ENCODE measurements around the gene VAPA. TPM values are rescaled to one million over a fixed set of nuclear protein-coding genes. Genes with fewer than 3 reads are reported as not detected.

VAPA gene
- total and polyA plus RNA-seq, 2 donors (not counting 3 experiments of a cell fraction or from before 2014, with no cell fraction given) = 105 to 163 TPM

DNA sequence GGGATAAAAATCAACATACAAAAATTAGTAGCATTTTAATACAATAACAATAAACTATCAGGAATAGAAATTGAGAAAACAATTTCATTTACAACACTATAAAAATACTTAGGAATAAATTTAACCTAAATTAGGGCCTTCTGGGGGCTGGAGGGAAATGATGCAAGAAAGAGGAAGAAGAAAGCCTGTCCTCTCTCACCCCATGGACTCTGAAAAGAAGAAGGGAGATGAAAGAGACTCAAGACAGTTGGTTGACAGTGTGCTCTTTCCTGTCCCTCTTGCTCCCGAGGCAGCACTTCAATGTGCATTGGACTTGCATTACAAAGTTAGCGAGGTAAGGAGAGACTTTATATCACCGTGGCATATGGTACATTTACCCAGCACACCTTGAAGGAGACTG is 88.5 kb downstream of the VAPA start:
- no peak overlapping the region for H3K4me2 ChIP-seq (ENCODE audit: insufficient read depth, low read length)
- FAIRE-seq (no peak), DNase-seq (ENCODE audit: low read depth, low spot score) (no peak)
- no peak overlapping the region for H3K9ac ChIP-seq (replicated peaks; ENCODE audit: extremely low read depth, insufficient read depth, low read length)
- no peaks in the 10 kb centered on the region for H4K20me1 ChIP-seq (replicated peaks; ENCODE audit: control insufficient read depth, extremely low read depth, insufficient read depth, low read length)
- ChIA-PET CTCF (no interaction called here), POLR2A (no interaction called here)
- H3K27me3 ChIP-seq (ENCODE audit: control insufficient read depth in 2 of 2, insufficient read depth in 2 of 2, low read length in 2 of 2) = peaks cover 4 to 6% of the 10 kb centered on the region in 2 experiments
- dilution Hi-C loops (cut with MboI; ENCODE audit: extremely low pct_ligation_motif_present, low sequenced_read_pairs) = no loop called here
- no peak overlapping the region for H3K4me3 ChIP-seq (replicated peaks in 1 of 3; ENCODE audit: insufficient read depth in 1 of 3, low read depth in 1 of 3, low read length in 3 of 3)
- H3K9me3 ChIP-seq (replicated peaks; ENCODE audit: control insufficient read depth, insufficient read depth, low read length) = no peaks in the 10 kb centered on the region
- BruUV-seq (replicated peaks) = no TSS peak
- no peaks in the 10 kb centered on the region for H3K36me3 ChIP-seq (ENCODE audit: control insufficient read depth in 2 of 2, extremely low read depth in 1 of 2, insufficient read depth in 2 of 2, low read length in 2 of 2)
- no peaks in the 10 kb centered on the region for H3K79me2 ChIP-seq (ENCODE audit: control insufficient read depth, insufficient read depth, low read length)
- intact Hi-C loops (cut with micrococcal nuclease) = no loop called here
- TF ChIP-seq, protein P1, sequence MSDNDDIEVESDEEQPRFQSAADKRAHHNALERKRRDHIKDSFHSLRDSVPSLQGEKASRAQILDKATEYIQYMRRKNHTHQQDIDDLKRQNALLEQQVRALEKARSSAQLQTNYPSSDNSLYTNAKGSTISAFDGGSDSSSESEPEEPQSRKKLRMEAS (IDR thresholded peaks at IDR 0.05; ENCODE audit: insufficient read depth, insufficient read length) = no peak
- TF ChIP-seq JUN (IDR thresholded peaks at IDR 0.05; ENCODE audit: borderline replicate concordance, insufficient read depth, insufficient read length, low read depth) = no peak
- no peaks in the 10 kb centered on the region for H3K9me1 ChIP-seq (replicated peaks; ENCODE audit: control insufficient read depth, extremely low read depth, insufficient read depth, low read length)
- no peaks in the 10 kb centered on the region for H3K4me1 ChIP-seq (ENCODE audit: control insufficient read depth, extremely low read depth, insufficient read depth, low read length)
- no peak overlapping the region for H2AFZ ChIP-seq (ENCODE audit: low read depth, low read length)
- no peak overlapping the region for H3K27ac ChIP-seq (ENCODE audit: insufficient read depth, low read depth, low read length)

- DNase-seq (ENCODE audit: low read depth, low spot score) = no peak
Observed at GRCh38 chr18:10003281-10003680, 89.5 kb downstream of the VAPA start.

More at GRCh38 chr18:10003281-10003680, 89.5 kb downstream of the VAPA start:
- Histone ChIP-seq H3K27me3 (ENCODE audit: control insufficient read depth in 2 of 2, insufficient read depth in 2 of 2, low read length in 2 of 2) (peaks cover 4 to 6% of the 10 kb centered on the region in 2 experiments), H3K4me1 (ENCODE audit: control insufficient read depth, extremely low read depth, insufficient read depth, low read length) (no peaks in the 10 kb centered on the region), H3K79me2 (ENCODE audit: control insufficient read depth, insufficient read depth, low read length) (no peaks in the 10 kb centered on the region), H3K9me3 (replicated peaks; ENCODE audit: control insufficient read depth, insufficient read depth, low read length) (no peaks in the 10 kb centered on the region), H3K27ac (ENCODE audit: insufficient read depth, low read depth, low read length) (no peak overlapping the region), H3K4me3 (replicated peaks in 1 of 3; ENCODE audit: insufficient read depth in 1 of 3, low read depth in 1 of 3, low read length in 3 of 3) (no peak overlapping the region), H3K4me2 (ENCODE audit: insufficient read depth, low read length) (no peak overlapping the region), H3K36me3 (ENCODE audit: control insufficient read depth in 2 of 2, extremely low read depth in 1 of 2, insufficient read depth in 2 of 2, low read length in 2 of 2) (no peaks in the 10 kb centered on the region), H3K9ac (replicated peaks; ENCODE audit: extremely low read depth, insufficient read depth, low read length) (no peak overlapping the region), H4K20me1 (replicated peaks; ENCODE audit: control insufficient read depth, extremely low read depth, insufficient read depth, low read length) (no peaks in the 10 kb centered on the region), H2AFZ (ENCODE audit: low read depth, low read length) (no peak overlapping the region), H3K9me1 (replicated peaks; ENCODE audit: control insufficient read depth, extremely low read depth, insufficient read depth, low read length) (no peaks in the 10 kb centered on the region)
- intact Hi-C loops (cut with micrococcal nuclease) (no loop called here), dilution Hi-C loops (cut with MboI; ENCODE audit: extremely low pct_ligation_motif_present, low sequenced_read_pairs) (no loop called here)
- ChIA-PET CTCF (no interaction called here), POLR2A (no interaction called here)
- no peak for TF ChIP-seq EZH2 (IDR thresholded peaks at IDR 0.05; ENCODE audit: borderline replicate concordance, low read depth, low read length, severe bottlenecking)
- TF ChIP-seq JUN (IDR thresholded peaks at IDR 0.05; ENCODE audit: borderline replicate concordance, insufficient read depth, insufficient read length, low read depth) = no peak
- no peak for TF ChIP-seq MYC (IDR thresholded peaks at IDR 0.05; ENCODE audit: low read depth, low read length)
- TF ChIP-seq GATA2 (IDR thresholded peaks at IDR 0.05; ENCODE audit: insufficient read depth, insufficient read length, low read depth, low read length) = no peak
- TF ChIP-seq, protein P2, sequence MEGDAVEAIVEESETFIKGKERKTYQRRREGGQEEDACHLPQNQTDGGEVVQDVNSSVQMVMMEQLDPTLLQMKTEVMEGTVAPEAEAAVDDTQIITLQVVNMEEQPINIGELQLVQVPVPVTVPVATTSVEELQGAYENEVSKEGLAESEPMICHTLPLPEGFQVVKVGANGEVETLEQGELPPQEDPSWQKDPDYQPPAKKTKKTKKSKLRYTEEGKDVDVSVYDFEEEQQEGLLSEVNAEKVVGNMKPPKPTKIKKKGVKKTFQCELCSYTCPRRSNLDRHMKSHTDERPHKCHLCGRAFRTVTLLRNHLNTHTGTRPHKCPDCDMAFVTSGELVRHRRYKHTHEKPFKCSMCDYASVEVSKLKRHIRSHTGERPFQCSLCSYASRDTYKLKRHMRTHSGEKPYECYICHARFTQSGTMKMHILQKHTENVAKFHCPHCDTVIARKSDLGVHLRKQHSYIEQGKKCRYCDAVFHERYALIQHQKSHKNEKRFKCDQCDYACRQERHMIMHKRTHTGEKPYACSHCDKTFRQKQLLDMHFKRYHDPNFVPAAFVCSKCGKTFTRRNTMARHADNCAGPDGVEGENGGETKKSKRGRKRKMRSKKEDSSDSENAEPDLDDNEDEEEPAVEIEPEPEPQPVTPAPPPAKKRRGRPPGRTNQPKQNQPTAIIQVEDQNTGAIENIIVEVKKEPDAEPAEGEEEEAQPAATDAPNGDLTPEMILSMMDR (IDR thresholded peaks at IDR 0.05; ENCODE audit: extremely low read depth in 1 of 2, insufficient read depth in 1 of 2, low read depth in 1 of 2, low read length in 2 of 2) = no peak
- no peak for TF ChIP-seq POLR2A (IDR thresholded peaks at IDR 0.05; ENCODE audit: low read depth, low read length)
- TF ChIP-seq POLR2AphosphoS5 (IDR thresholded peaks at IDR 0.05; ENCODE audit: insufficient read depth, low read depth, low read length) = no peak
- TF ChIP-seq, protein P1 (IDR thresholded peaks at IDR 0.05; ENCODE audit: insufficient read depth, insufficient read length) = no peak
- no peak for TF ChIP-seq FOS (IDR thresholded peaks at IDR 0.05; ENCODE audit: borderline replicate concordance, insufficient read depth, low read length)
- no TSS peak for BruUV-seq (replicated peaks)
- FAIRE-seq = no peak
